Panc1 (cell line): ENCODE data around the gene GALNTL6. TPM values are rescaled to one million over a fixed set of nuclear protein-coding genes. Genes with fewer than 3 reads are reported as not detected.

Source experiments
- ATAC-seq: fragments of 200-7000 bp; cut with Tn5 transposase; 2 replicates; pipeline ENCODE4 v1.9.1; 2020; ENCODE audit warnings: mild to moderate bottlenecking, moderate library complexity
- BruUV-seq: library from RNA; stranded (reverse); fragments of 400-500 nt; replicated peaks from 2 replicates; lab custom pipeline; 2021; lab: Mats Ljungman, UMichigan
- CTCF ChIA-PET: fragments of 300-600 bp; sonication (Branson Sonifier 250); formaldehyde crosslinking; loops from one replicate; lab custom pipeline; 2022; ENCODE audit warnings: antibody characterized with exemption; lab: Charles Lee
- POLR2A ChIA-PET: fragments of 300-600 bp; sonication (Branson Sonifier 250); formaldehyde crosslinking; loops from one replicate; lab custom pipeline; 2022; ENCODE audit warnings: antibody characterized with exemption; lab: Charles Lee
- DNase-seq: peaks from one replicate; pipeline ENCODE4 v3.0.0-alpha.2; 2010; ENCODE audit warnings: low read depth, low spot score
- H3K27ac ChIP-seq: 2 replicates; pipeline ENCODE4 v1.5.1; 2011; ENCODE audit warnings: mild to moderate bottlenecking, low read length, inconsistent platforms
- H3K27me3 ChIP-seq: fragments of 200-500 bp; sonication (Bioruptor generic); 2 replicates; pipeline ENCODE4 v1.6.0; 2014; ENCODE audit warnings: low read length, inconsistent platforms; ENCODE audit not compliant: control insufficient read depth, insufficient read depth
- H3K36me3 ChIP-seq: fragments of 200-500 bp; sonication (Bioruptor generic); 2 replicates; pipeline ENCODE4 v1.5.1; 2014; ENCODE audit warnings: inconsistent platforms, mild to moderate bottlenecking, low read length, moderate library complexity; ENCODE audit not compliant: control insufficient read depth, insufficient read depth
- H3K4me1 ChIP-seq: 2 replicates; pipeline ENCODE4 v1.5.1; 2011; ENCODE audit warnings: inconsistent platforms, mild to moderate bottlenecking, low read length, moderate library complexity; ENCODE audit not compliant: control insufficient read depth, insufficient read depth
- H3K4me3 ChIP-seq, 2 experiments: 2 replicates each; pipeline ENCODE4 v1.5.1; 2011 to 2012; ENCODE audit warnings: low read depth in 2 of 2, low read length in 2 of 2, mild to moderate bottlenecking in 2 of 2, inconsistent platforms in 1 of 2, moderate library complexity in 1 of 2
- H3K9me3 ChIP-seq: fragments of 200-500 bp; sonication (Bioruptor generic); 2 replicates; pipeline ENCODE4 v1.5.1; 2014; ENCODE audit warnings: low read depth, mild to moderate bottlenecking, inconsistent platforms, low read length, moderate library complexity; ENCODE audit not compliant: control insufficient read depth, insufficient read depth
- CTCF ChIP-seq: fragments of 450-650 bp; IDR thresholded peaks from 2 replicates; pipeline ENCODE4 v1.5.1; 2017; ENCODE audit warnings: mild to moderate bottlenecking
- POLR2AphosphoS5 ChIP-seq: IDR thresholded peaks from 2 replicates; pipeline ENCODE4 v1.6.1; 2012; ENCODE audit warnings: mild to moderate bottlenecking, low read depth, low read length, moderate library complexity
- SIN3A ChIP-seq: IDR thresholded peaks from 2 replicates; pipeline ENCODE4 v1.6.1; 2012; ENCODE audit warnings: low read depth, mild to moderate bottlenecking, low read length, moderate library complexity, borderline replicate concordance; ENCODE audit not compliant: insufficient read depth
- TCF7L2 ChIP-seq: IDR thresholded peaks from 2 replicates; pipeline ENCODE4 v1.6.1; 2011; ENCODE audit warnings: mild to moderate bottlenecking, low read depth, low read length, inconsistent platforms
- in situ Hi-C: cut with HindIII; loops from 2 replicates; pipeline ENCODE4 v1.10.0; 2016; ENCODE audit warnings: low sequenced_read_pairs, low pct_unique_long_range_greater_than_20kb
- intact Hi-C: fragments of 100-400 bp; cut with micrococcal nuclease; formaldehyde crosslinking; loops from one replicate; pipeline ENCODE4 v1.10.0; 2022; ENCODE audit not compliant: unreplicated experiment
- total RNA-seq: library from RNA; stranded (reverse); gene quantifications from one replicate; pipeline ENCODE4 v1.2.1, GENCODE V29; 2021; ENCODE audit not compliant: unreplicated experiment
- TF ChIP-seq, protein P1 (sequence below), 2 experiments: IDR thresholded peaks; 2 replicates each; pipeline ENCODE4 v1.6.1; 2011 to 2012; ENCODE audit warnings: low read depth in 2 of 2, control low read depth in 1 of 2, low read length in 1 of 2, mild to moderate bottlenecking in 1 of 2, moderate library complexity in 1 of 2; ENCODE audit not compliant: insufficient read depth in 1 of 2

Gene GALNTL6
- total RNA-seq, 1 experiment from 2014 or later, result not detected

DNA sequence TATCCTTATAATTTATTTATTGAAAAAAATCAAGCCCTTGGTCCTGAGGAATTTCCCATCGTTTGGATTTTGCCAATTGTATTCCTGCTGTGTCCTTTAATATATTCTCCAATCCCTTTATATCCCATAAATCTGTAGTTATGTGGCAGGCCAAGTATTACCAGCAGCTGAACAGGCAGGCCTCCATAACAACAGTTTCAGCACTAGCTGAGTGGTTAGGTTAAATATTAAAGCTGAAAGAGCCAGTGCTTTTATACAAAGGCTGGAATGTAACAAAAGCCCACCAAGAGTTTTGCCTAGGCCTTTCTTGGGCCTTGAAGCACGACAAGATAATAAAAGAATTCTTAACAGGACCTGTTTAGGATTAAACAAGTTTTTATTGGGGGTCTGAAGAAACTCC is 988.8 kb downstream of the GALNTL6 start:
- Histone ChIP-seq H3K4me1 (no peaks in the 10 kb centered on the region), H3K27ac (no peak overlapping the region), H3K9me3 (no peaks in the 10 kb centered on the region), H3K27me3 (no peaks in the 10 kb centered on the region), H3K36me3 (no peaks in the 10 kb centered on the region), H3K4me3 (no peak overlapping the region)
- ATAC-seq (no peak), DNase-seq (no peak)
- in situ Hi-C loops (no loop called here), intact Hi-C loops (no loop called here)
- CTCF ChIA-PET, result no interaction called here
- POLR2A ChIA-PET, result no interaction called here
- TF ChIP-seq CTCF (no peak), POLR2AphosphoS5 (no peak), SIN3A (no peak), TCF7L2 (no peak)
- TF ChIP-seq, protein P1, sequence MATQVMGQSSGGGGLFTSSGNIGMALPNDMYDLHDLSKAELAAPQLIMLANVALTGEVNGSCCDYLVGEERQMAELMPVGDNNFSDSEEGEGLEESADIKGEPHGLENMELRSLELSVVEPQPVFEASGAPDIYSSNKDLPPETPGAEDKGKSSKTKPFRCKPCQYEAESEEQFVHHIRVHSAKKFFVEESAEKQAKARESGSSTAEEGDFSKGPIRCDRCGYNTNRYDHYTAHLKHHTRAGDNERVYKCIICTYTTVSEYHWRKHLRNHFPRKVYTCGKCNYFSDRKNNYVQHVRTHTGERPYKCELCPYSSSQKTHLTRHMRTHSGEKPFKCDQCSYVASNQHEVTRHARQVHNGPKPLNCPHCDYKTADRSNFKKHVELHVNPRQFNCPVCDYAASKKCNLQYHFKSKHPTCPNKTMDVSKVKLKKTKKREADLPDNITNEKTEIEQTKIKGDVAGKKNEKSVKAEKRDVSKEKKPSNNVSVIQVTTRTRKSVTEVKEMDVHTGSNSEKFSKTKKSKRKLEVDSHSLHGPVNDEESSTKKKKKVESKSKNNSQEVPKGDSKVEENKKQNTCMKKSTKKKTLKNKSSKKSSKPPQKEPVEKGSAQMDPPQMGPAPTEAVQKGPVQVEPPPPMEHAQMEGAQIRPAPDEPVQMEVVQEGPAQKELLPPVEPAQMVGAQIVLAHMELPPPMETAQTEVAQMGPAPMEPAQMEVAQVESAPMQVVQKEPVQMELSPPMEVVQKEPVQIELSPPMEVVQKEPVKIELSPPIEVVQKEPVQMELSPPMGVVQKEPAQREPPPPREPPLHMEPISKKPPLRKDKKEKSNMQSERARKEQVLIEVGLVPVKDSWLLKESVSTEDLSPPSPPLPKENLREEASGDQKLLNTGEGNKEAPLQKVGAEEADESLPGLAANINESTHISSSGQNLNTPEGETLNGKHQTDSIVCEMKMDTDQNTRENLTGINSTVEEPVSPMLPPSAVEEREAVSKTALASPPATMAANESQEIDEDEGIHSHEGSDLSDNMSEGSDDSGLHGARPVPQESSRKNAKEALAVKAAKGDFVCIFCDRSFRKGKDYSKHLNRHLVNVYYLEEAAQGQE (IDR thresholded peaks at IDR 0.05; ENCODE audit: insufficient read depth in 1 of 2, low read depth in 2 of 2, low read length in 1 of 2), result no peak
- BruUV-seq, result no TSS peak

- intact Hi-C loops (no loop called here), in situ Hi-C loops (no loop called here)
- no TSS peak for BruUV-seq
- no peak for ATAC-seq
- Histone ChIP-seq H3K9me3 (no peaks in the 10 kb centered on the region), H3K36me3 (no peaks in the 10 kb centered on the region), H3K4me1 (no peaks in the 10 kb centered on the region), H3K27me3 (no peaks in the 10 kb centered on the region), H3K27ac (no peak overlapping the region), H3K4me3 (no peak overlapping the region)
- no peak for DNase-seq
- ChIA-PET CTCF (no interaction called here), POLR2A (no interaction called here)
- TF ChIP-seq, protein P1 (IDR thresholded peaks at IDR 0.05; ENCODE audit: insufficient read depth in 1 of 2, low read depth in 2 of 2, low read length in 1 of 2), result no peak
- TF ChIP-seq SIN3A (no peak), CTCF (no peak), TCF7L2 (no peak), POLR2AphosphoS5 (no peak)
Measured at GRCh38 chr4:172806841-172807240, 993.6 kb downstream of the GALNTL6 start.
